B cell (primary cell): ENCODE results near the gene DAAM2. TPM values are rescaled to one million over a fixed set of nuclear protein-coding genes. Genes with fewer than 3 reads are reported as not detected.

ENCODE experiments used
- ATAC-seq: fragments of 200-7000 bp; cut with Tn5 transposase; one replicate; pipeline ENCODE4 v1.10.0; 2021; ENCODE audit warnings: low read depth, mild to moderate bottlenecking, moderate number of reproducible peaks, moderate library complexity
- CTCF ChIA-PET: fragments of 350-600 bp; sonication (Branson Sonifier 250); formaldehyde crosslinking; loops from one replicate; lab custom pipeline; 2021; ENCODE audit warnings: antibody characterized with exemption, inconsistent platforms; lab: Charles Lee
- POLR2A ChIA-PET: fragments of 350-600 bp; sonication (Branson Sonifier 250); formaldehyde crosslinking; loops from one replicate; lab custom pipeline; 2021; ENCODE audit warnings: antibody characterized with exemption; lab: Charles Lee
- DNase-seq: peaks from one replicate; pipeline ENCODE4 v3.0.0; 2013
- H2AFZ ChIP-seq: 2 replicates; pipeline ENCODE4 v1.6.1; 2012; ENCODE audit warnings: mild to moderate bottlenecking, low read depth, low read length; ENCODE audit not compliant: insufficient read depth, poor library complexity, severe bottlenecking
- H3K27ac ChIP-seq, 2 donors: 1 replicate in 1 of 2; 2 replicates in 1 of 2; pipeline ENCODE4 v1.5.1; 2012 to 2013; ENCODE audit warnings: low read length in 2 of 2, mild to moderate bottlenecking in 2 of 2, moderate library complexity in 1 of 2
- H3K27me3 ChIP-seq, 4 experiments: fragments of 200-600 bp in 1 of 4; sonication (generic) in 1 of 4; replicated peaks in 1 of 4; 1 replicate in 2 of 4; 2 replicates in 2 of 4; pipeline versions ENCODE4 v1.6.1 to v1.7.0; 2013 to 2016; ENCODE audit warnings: low read length in 3 of 4, mild to moderate bottlenecking in 2 of 4, mixed read lengths in 1 of 4, moderate library complexity in 1 of 4; ENCODE audit not compliant: insufficient read depth in 4 of 4, control insufficient read depth in 3 of 4; ENCODE audit errors: control extremely low read depth in 1 of 4
- H3K36me3 ChIP-seq, 2 experiments: replicated peaks in 1 of 2; 1 replicate in 1 of 2; 2 replicates in 1 of 2; pipeline versions ENCODE4 v1.6.1 to v1.7.1; 2013; ENCODE audit warnings: low read length in 1 of 2; ENCODE audit not compliant: insufficient read depth in 2 of 2, control insufficient read depth in 1 of 2; ENCODE audit errors: control extremely low read depth in 1 of 2, extremely low read depth in 1 of 2
- H3K4me1 ChIP-seq, 2 donors: fragments of 200-600 bp in 1 of 2; sonication (generic) in 1 of 2; 1 replicate in 1 of 2; 2 replicates in 1 of 2; pipeline versions ENCODE4 v1.5.1 to v1.6.1; 2013 to 2017; ENCODE audit warnings: low read length in 2 of 2; ENCODE audit not compliant: control insufficient read depth in 2 of 2, insufficient read depth in 2 of 2
- H3K4me2 ChIP-seq: replicated peaks from 2 replicates; pipeline ENCODE3; 2012; ENCODE audit warnings: mild to moderate bottlenecking, low read depth, low read length; ENCODE audit not compliant: poor library complexity, severe bottlenecking
- H3K4me3 ChIP-seq, 5 experiments: fragments of 200-600 bp in 1 of 5; sonication (generic) in 1 of 5; 1 replicate in 3 of 5; 2 replicates in 2 of 5; pipeline versions ENCODE4 v1.5.1 to v1.7.0; 2011 to 2016; ENCODE audit warnings: low read length in 4 of 5, mild to moderate bottlenecking in 4 of 5, low read depth in 2 of 5, control low read depth in 1 of 5, moderate library complexity in 1 of 5; ENCODE audit not compliant: insufficient read depth in 1 of 5; ENCODE audit errors: control extremely low read depth in 1 of 5, extremely low read depth in 1 of 5
- H3K79me2 ChIP-seq: fragments of 200-600 bp; sonication (generic); one replicate; pipeline ENCODE4 v1.6.0; 2016; ENCODE audit warnings: low read length; ENCODE audit not compliant: control insufficient read depth, insufficient read depth
- H3K9ac ChIP-seq: fragments of 200-600 bp; sonication (generic); 2 replicates; pipeline ENCODE4 v1.6.1; 2017; ENCODE audit warnings: mild to moderate bottlenecking, low read length, moderate library complexity
- H3K9me3 ChIP-seq, 3 donors: one replicate each; pipeline versions ENCODE4 v1.6.1 to v1.7.1; 2013; ENCODE audit warnings: low read length in 2 of 3; ENCODE audit not compliant: control insufficient read depth in 2 of 3, insufficient read depth in 1 of 3; ENCODE audit errors: control extremely low read depth in 1 of 3
- H4K20me1 ChIP-seq: 2 replicates; pipeline ENCODE4 v1.6.0; 2012; ENCODE audit warnings: mild to moderate bottlenecking, low read length; ENCODE audit not compliant: insufficient read depth, control insufficient read depth, poor library complexity, severe bottlenecking
- H3K27ac Mint-ChIP-seq: one replicate; pipeline ENCODE4 v1.8.0; 2021; ENCODE audit warnings: mixed read lengths
- H3K27me3 Mint-ChIP-seq: one replicate; pipeline ENCODE4 v1.8.0; 2021; ENCODE audit warnings: mixed read lengths
- H3K4me1 Mint-ChIP-seq: one replicate; pipeline ENCODE4 v1.8.0; 2021; ENCODE audit warnings: mixed read lengths
- H3K4me3 Mint-ChIP-seq: one replicate; pipeline ENCODE4 v1.8.0; 2021; ENCODE audit warnings: mixed read lengths
- H3K9me3 Mint-ChIP-seq: one replicate; pipeline ENCODE4 v1.8.0; 2022; ENCODE audit warnings: mixed read lengths; ENCODE audit not compliant: insufficient read depth
- EZH2 ChIP-seq: IDR thresholded peaks from 2 replicates; pipeline ENCODE4 v1.6.1; 2012; ENCODE audit warnings: borderline replicate concordance, low read depth, mild to moderate bottlenecking, moderate library complexity, low read length; ENCODE audit not compliant: insufficient read depth, poor library complexity, severe bottlenecking
- WGBS: methylation state at CpG from one replicate; pipeline ENCODE4 v1.1.5; 2013; ENCODE audit warnings: missing lambda C conversion rate; ENCODE audit not compliant: insufficient coverage; 5-methylcytosine and 5-hydroxymethylcytosine counted together
- intact Hi-C: fragments of 100-400 bp; cut with micrococcal nuclease; formaldehyde crosslinking; loops from one replicate; pipeline ENCODE4 v1.10.0; 2022
- polyA plus RNA-seq: library from polyadenylated mRNA; depleted of rRNA; stranded (reverse); fragments of >200 nt; gene quantifications from 2 replicates; pipeline ENCODE4 v1.2.3, GENCODE V29; 2012
- total RNA-seq, 2 donors: library from RNA; stranded (reverse); fragments of 120-200 nt in 1 of 2; gene quantifications; 1 replicate in 1 of 2; 2 replicates in 1 of 2; pipeline versions ENCODE4 v1.2.3 to v1.2.4, GENCODE V29; 2013 to 2022
- TF ChIP-seq, protein P1 (sequence below): fragments of 200-600 bp; IDR thresholded peaks from one replicate; pipeline ENCODE4 v1.8.0; 2022; ENCODE audit warnings: antibody characterized with exemption, mild to moderate bottlenecking

DAAM2 gene
- total and polyA plus RNA-seq, 2 donors (not counting 1 experiment from before 2014, with no cell fraction given): not detected

DNA sequence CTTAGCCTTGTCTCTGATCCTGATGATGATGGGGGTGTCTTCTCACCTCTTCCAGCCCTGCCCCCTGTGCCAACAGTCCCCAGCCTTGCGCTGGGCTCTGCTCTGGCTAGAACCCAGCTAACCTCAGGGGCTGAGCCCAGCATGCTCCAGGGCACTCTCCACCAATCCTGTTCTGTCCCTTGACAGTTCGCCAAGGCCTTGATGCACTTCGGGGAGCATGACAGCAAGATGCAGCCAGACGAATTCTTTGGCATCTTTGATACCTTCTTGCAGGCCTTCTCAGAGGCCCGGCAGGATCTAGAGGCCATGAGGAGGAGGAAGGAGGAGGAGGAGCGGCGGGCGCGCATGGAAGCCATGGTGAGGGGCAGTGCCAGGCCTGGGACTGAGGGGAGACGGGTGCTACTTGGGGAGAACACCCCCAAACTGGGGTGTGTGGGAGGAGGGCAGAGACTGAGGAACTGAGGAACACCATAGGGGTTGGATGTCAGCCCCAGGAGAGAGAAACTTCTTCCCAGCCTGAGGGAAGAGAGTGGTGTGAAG lies 109.0 kb downstream of the DAAM2 start:
- Histone ChIP-seq H3K27ac (no peak overlapping the region), H3K9me3 (peaks cover 0 to 10% (median 0%) of the 10 kb centered on the region in 3 donors), H3K4me2 (no peak overlapping the region), H3K36me3 (no peaks in the 10 kb centered on the region), H3K79me2 (no peaks in the 10 kb centered on the region), H2AFZ (no peak overlapping the region), H3K4me1 (no peaks in the 10 kb centered on the region), H3K27me3 (no peaks in the 10 kb centered on the region), H3K4me3 (no peak overlapping the region), H3K9ac (no peak overlapping the region), H4K20me1 (no peaks in the 10 kb centered on the region)
- TF ChIP-seq EZH2: no peak
- TF ChIP-seq, protein P1, sequence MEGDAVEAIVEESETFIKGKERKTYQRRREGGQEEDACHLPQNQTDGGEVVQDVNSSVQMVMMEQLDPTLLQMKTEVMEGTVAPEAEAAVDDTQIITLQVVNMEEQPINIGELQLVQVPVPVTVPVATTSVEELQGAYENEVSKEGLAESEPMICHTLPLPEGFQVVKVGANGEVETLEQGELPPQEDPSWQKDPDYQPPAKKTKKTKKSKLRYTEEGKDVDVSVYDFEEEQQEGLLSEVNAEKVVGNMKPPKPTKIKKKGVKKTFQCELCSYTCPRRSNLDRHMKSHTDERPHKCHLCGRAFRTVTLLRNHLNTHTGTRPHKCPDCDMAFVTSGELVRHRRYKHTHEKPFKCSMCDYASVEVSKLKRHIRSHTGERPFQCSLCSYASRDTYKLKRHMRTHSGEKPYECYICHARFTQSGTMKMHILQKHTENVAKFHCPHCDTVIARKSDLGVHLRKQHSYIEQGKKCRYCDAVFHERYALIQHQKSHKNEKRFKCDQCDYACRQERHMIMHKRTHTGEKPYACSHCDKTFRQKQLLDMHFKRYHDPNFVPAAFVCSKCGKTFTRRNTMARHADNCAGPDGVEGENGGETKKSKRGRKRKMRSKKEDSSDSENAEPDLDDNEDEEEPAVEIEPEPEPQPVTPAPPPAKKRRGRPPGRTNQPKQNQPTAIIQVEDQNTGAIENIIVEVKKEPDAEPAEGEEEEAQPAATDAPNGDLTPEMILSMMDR: no peak
- DNase-seq: no peak
- intact Hi-C loops: no loop called here
- H3K9me3 Mint-ChIP-seq: no peaks in the 10 kb centered on the region
- ChIA-PET CTCF (no interaction called here), POLR2A (no interaction called here)
- 94% methylated on average over 6 of the region's 10 CpGs for WGBS
- no peak for ATAC-seq
- H3K27me3 Mint-ChIP-seq: peaks cover 16% of the 10 kb centered on the region
- no peak overlapping the region for H3K27ac Mint-ChIP-seq
- no peak overlapping the region for H3K4me3 Mint-ChIP-seq
- H3K4me1 Mint-ChIP-seq: no peaks in the 10 kb centered on the region

DNA sequence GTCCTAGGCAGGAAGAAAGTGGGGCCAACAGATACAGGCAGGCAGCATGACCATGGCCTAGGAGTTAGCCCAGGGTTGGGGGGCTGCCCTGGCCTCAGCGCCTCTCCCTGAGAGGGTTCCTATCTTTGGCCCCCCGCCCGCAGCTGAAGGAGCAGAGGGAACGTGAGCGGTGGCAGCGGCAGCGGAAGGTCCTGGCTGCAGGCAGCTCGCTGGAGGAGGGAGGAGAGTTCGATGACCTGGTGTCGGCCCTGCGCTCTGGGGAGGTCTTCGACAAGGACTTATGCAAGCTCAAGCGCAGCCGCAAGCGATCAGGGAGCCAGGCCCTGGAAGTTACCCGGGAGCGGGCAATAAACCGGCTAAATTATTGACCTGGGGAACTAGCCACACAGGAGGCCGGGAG lies 109.5 kb downstream of the DAAM2 start:
- Histone ChIP-seq H3K9ac (no peak overlapping the region), H3K27ac (no peak overlapping the region), H3K36me3 (no peaks in the 10 kb centered on the region), H2AFZ (no peak overlapping the region), H4K20me1 (no peaks in the 10 kb centered on the region), H3K27me3 (no peaks in the 10 kb centered on the region), H3K4me1 (no peaks in the 10 kb centered on the region), H3K9me3 (peaks cover 0 to 8% (median 0%) of the 10 kb centered on the region in 3 donors), H3K4me2 (no peak overlapping the region), H3K79me2 (no peaks in the 10 kb centered on the region), H3K4me3 (no peak overlapping the region)
- ATAC-seq (no peak), DNase-seq (no peak)
- Mint-ChIP-seq H3K4me3 (no peak overlapping the region), H3K4me1 (no peaks in the 10 kb centered on the region), H3K27ac (no peak overlapping the region), H3K27me3 (peaks cover 16% of the 10 kb centered on the region), H3K9me3 (no peaks in the 10 kb centered on the region)
- ChIA-PET CTCF (no interaction called here), POLR2A (no interaction called here)
- no peak for TF ChIP-seq EZH2
- TF ChIP-seq, protein P1: no peak
- intact Hi-C loops: no loop called here
- WGBS: 90% methylated on average over 19 of the region's 19 CpGs
